ENCODE results near the gene EIF3B. TPM values are rescaled to one million over a fixed set of nuclear protein-coding genes. Genes with fewer than 3 reads are reported as not detected.
"Not testable (repeated sequence)": the region's sequence is repeated elsewhere in the genome, so short reads cannot be mapped to it uniquely, and the experiment has no call there.

The EIF3B gene
- 100 to 1,000 TPM; 315 to 319 TPM for total RNA-seq

- Mint-ChIP-seq H3K9me3 (no peaks in the 10 kb centered on the region), H3K4me3 (peak within 1 kb of the TSS; percentile 91), H3K27me3 (no peaks in the 10 kb centered on the region), H3K4me1 (peaks cover 34% of the 10 kb centered on the region), H3K27ac (peak within 1 kb of the TSS; percentile 100), H3K36me3 (peaks cover 40% of the 10 kb centered on the region)
- DNase-seq, result peak; percentile 91
Measured at GRCh38 chr7:2354186-2354938, at the start of gene EIF3B. Gene EIF3B, plus strand, starts transcription at chr7:2354827. Its CDS starts 95 bp downstream, at chr7:2354922.

GRCh38 chr7:2305258-2305657 lies 49.4 kb upstream of the EIF3B start:
- not testable (repeated sequence) for DNase-seq, H3K9me3 Mint-ChIP-seq, H3K27ac Mint-ChIP-seq, H3K27me3 Mint-ChIP-seq, H3K4me3 Mint-ChIP-seq
- Mint-ChIP-seq H3K4me1 (peaks cover 19% of the 10 kb centered on the region), H3K36me3 (peaks cover 11% of the 10 kb centered on the region)

DNA sequence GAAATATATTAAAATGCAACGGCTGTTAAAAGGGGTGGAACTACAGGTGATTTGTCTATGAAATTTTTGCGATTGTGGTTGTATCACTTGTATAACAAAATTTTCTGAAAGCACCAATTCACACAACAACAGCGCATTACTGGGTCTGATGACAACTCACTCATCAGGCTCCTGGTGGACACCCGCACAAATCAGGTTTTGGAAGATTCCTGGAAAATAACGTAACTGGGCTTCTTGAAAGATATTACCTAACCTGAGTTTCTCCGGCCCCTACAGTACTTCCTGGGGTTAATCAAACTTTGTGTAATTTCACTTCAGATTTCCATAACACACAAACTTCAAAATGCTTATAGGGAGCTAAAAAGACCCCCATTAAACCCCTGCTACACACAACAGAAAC lies 47.9 kb upstream of the EIF3B start:
- no peak overlapping the region for H3K4me3 Mint-ChIP-seq
- peaks cover 11% of the 10 kb centered on the region for H3K36me3 Mint-ChIP-seq
- no peak for DNase-seq
- peaks cover 7% of the 10 kb centered on the region for H3K4me1 Mint-ChIP-seq
- no peaks in the 10 kb centered on the region for H3K27me3 Mint-ChIP-seq
- no peaks in the 10 kb centered on the region for H3K9me3 Mint-ChIP-seq
- no peak overlapping the region for H3K27ac Mint-ChIP-seq

DNA sequence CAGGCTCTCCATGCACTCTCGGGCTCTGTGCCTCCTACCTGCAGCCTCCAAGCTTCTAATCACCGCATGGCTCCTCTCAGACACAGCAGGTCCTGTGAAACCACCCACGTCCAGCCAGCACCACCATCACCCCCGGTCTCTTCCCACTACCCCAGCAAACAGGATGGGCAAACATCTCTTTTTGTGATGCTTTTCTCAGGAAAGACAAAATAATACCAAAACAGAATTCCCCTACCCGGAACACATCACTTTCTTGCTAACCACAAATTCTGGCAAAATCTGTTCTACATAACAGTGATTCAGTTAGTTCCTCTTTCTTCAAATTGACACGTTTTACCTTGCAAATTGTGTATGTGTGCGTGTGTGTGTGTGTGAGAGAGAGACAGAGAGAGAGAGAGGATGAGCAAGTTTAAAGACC lies 46.9 kb upstream of the EIF3B start:
- no peak overlapping the region for H3K27ac Mint-ChIP-seq
- H3K4me1 Mint-ChIP-seq, result peaks cover 14% of the 10 kb centered on the region
- H3K9me3 Mint-ChIP-seq, result no peaks in the 10 kb centered on the region
- DNase-seq, result no peak
- H3K27me3 Mint-ChIP-seq, result no peaks in the 10 kb centered on the region
- H3K36me3 Mint-ChIP-seq, result peaks cover 11% of the 10 kb centered on the region
- no peak overlapping the region for H3K4me3 Mint-ChIP-seq

- no peak for DNase-seq
- Mint-ChIP-seq H3K27me3 (no peaks in the 10 kb centered on the region), H3K4me3 (no peak overlapping the region), H3K27ac (no peak overlapping the region), H3K4me1 (peaks cover 17% of the 10 kb centered on the region), H3K9me3 (no peaks in the 10 kb centered on the region), H3K36me3 (peaks cover 11% of the 10 kb centered on the region)
Measured at GRCh38 chr7:2309889-2310331, 44.7 kb upstream of the EIF3B start.

DNA sequence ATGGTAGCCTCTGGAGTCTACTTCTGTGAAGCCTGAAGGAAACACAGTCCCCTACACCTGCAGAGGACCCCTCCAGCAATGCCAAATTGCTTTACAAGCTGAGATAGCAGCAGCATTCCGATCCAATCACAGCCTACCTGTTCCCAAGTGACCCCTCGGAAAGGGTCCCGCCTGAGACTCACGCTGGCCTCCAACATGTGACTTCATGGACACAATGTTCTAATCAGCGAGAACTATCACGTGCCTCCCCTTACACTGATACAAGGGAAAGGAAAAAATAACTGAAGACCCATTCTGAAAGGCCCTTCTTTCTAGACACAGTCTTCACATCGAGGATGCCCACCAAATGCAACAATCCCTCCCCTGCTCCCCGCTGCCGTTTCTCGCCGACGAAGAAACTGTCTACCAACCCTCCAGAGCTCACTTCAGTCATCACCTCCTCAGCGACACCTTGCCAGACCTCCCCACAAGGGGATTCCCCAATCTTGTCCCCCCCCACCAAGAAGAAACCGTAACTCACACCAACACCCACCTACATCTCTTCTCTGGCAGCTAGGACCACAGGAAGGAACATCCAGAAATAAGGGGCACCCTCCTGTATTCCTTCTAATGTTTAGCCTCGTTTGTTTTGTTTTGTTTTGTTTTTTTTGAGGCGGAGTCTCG lies 42.2 kb upstream of the EIF3B start:
- no peaks in the 10 kb centered on the region for H3K27me3 Mint-ChIP-seq
- peak overlapping the region; percentile 53 for H3K4me3 Mint-ChIP-seq
- H3K9me3 Mint-ChIP-seq, result no peaks in the 10 kb centered on the region
- DNase-seq, result no peak
- peaks cover 11% of the 10 kb centered on the region for H3K36me3 Mint-ChIP-seq
- no peak overlapping the region for H3K27ac Mint-ChIP-seq
- H3K4me1 Mint-ChIP-seq, result peaks cover 15% of the 10 kb centered on the region

- Mint-ChIP-seq H3K27ac (peak overlapping the region; percentile 78), H3K27me3 (no peaks in the 10 kb centered on the region), H3K4me1 (peaks cover 11% of the 10 kb centered on the region), H3K36me3 (peaks cover 11% of the 10 kb centered on the region), H3K9me3 (no peaks in the 10 kb centered on the region), H3K4me3 (peak overlapping the region; percentile 91)
- DNase-seq, result no peak
Measured at GRCh38 chr7:2313450-2314208, 41.0 kb upstream of the EIF3B start.

- H3K27me3 Mint-ChIP-seq, result no peaks in the 10 kb centered on the region
- H3K4me1 Mint-ChIP-seq, result peaks cover 11% of the 10 kb centered on the region
- H3K36me3 Mint-ChIP-seq, result peaks cover 9% of the 10 kb centered on the region
- peak within 1 kb of the TSS; percentile 78 for H3K27ac Mint-ChIP-seq
- H3K9me3 Mint-ChIP-seq, result no peaks in the 10 kb centered on the region
- peak; percentile 95 for DNase-seq
- peak within 1 kb of the TSS; percentile 91 for H3K4me3 Mint-ChIP-seq
Measured at GRCh38 chr7:2314209-2314955, 40.2 kb upstream of the EIF3B start, which contains the start of gene SNX8. Gene SNX8, minus strand, starts transcription at chr7:2314441. Its CDS starts 20 bp downstream, at chr7:2314421.

DNA sequence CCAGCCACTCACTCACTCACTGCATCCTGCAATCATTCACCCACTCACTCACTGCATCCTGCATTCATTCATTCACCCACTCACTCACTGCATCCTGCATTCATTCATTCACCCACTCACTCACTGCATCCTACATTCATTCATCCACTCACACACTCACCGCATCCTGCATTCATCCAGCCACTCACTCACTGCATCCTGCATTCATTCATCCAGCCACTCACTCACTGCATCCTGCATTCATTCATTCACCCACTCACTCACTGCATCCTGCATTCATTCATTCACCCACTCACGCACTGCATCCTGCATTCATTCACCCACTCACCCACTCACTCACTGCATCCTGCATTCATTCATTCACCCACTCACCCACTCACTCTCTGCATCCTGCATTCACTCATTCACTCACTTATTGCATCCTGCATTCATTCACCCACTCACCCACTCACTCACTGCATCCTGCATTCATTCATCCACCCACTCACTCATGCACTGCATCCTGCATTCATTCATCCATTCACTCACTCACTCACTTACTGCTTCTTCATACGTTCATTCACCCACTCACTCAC lies 39.6 kb upstream of the EIF3B start:
- H3K27me3 Mint-ChIP-seq, H3K36me3 Mint-ChIP-seq, H3K27ac Mint-ChIP-seq, H3K4me3 Mint-ChIP-seq, H3K9me3 Mint-ChIP-seq, DNase-seq: not testable (repeated sequence)
- peaks cover 11% of the 10 kb centered on the region for H3K4me1 Mint-ChIP-seq

DNA sequence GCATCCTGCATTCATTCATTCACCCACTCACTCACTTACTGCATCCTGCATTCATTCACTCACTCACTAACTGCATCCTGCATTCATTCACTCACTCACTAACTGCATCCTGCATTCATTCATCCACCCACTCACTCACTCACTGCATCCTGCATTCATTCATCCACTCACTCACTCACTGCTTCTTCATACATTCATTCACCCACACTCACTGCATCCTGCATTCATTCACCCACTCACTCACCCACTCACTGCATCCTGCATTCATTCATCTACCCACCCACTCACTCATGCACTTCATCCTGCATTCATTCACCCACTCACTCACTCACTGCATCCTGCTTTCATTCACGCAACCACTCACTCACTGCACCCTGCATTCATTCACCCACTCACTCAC lies 38.8 kb upstream of the EIF3B start:
- Mint-ChIP-seq H3K36me3 (peaks cover 4% of the 10 kb centered on the region), H3K27ac (no peak overlapping the region), H3K27me3 (no peaks in the 10 kb centered on the region), H3K9me3 (no peaks in the 10 kb centered on the region), H3K4me3 (no peak overlapping the region), H3K4me1 (peaks cover 11% of the 10 kb centered on the region)
- no peak for DNase-seq

DNA sequence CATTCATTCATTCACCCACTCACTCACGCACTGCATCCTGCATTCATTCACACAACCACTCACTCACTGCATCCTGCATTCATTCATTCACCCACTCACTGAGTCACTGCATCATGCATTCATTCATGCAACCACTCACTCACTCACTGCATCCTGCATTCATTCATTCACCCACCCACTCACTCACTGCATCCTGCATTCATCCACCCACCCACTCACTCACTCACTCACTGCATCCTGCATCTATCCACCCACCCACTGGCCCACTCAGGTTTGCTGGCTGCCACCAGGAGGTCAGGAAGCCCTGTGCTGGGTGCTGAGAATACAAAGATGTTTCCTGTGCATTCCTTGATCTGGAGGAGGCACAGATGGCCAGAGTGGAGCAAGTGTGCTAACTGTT lies 38.0 kb upstream of the EIF3B start:
- DNase-seq, result no peak
- Mint-ChIP-seq H3K4me3 (no peak overlapping the region), H3K27me3 (no peaks in the 10 kb centered on the region), H3K4me1 (peaks cover 11% of the 10 kb centered on the region), H3K27ac (no peak overlapping the region), H3K36me3 (peaks cover 4% of the 10 kb centered on the region), H3K9me3 (no peaks in the 10 kb centered on the region)

DNA sequence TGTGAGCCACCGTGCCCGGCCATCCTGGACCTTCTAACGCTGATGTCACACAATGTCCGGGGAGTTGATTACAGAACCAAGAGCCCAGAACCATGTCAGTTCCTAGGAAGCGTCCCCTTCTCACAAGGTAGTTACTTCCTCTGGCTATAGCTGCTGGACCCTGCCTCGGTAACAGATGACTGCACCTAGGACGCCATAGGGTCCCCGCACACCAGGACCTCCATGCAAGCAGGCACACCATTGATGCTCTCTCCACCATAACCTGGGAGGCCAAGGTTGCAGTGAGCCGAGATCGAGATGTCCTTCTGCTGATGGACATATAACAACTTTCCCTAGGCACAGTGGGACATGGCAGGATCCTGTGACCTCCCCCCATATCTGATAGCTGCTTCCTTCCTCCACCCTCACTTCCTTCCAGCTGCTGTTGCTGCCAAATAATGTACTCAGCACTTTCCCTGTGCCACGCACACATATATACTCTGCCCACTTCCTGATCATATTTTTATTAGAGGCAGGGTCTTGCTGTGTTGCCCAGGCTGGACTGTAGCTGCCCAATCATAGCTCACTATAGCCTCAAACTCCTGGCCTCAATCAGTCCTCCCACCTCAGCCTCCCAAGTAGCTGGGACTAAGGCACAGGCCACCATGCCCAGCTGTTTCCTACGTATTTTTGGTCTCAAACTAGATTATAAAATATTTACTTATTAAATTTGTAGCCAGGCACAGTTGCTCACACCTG lies 36.9 kb upstream of the EIF3B start:
- no peak for DNase-seq
- no peak overlapping the region for H3K27ac Mint-ChIP-seq
- no peaks in the 10 kb centered on the region for H3K9me3 Mint-ChIP-seq
- peaks cover under 1% of the 10 kb centered on the region for H3K36me3 Mint-ChIP-seq
- peaks cover 3% of the 10 kb centered on the region for H3K4me1 Mint-ChIP-seq
- H3K4me3 Mint-ChIP-seq, result no peak overlapping the region
- no peaks in the 10 kb centered on the region for H3K27me3 Mint-ChIP-seq

DNA sequence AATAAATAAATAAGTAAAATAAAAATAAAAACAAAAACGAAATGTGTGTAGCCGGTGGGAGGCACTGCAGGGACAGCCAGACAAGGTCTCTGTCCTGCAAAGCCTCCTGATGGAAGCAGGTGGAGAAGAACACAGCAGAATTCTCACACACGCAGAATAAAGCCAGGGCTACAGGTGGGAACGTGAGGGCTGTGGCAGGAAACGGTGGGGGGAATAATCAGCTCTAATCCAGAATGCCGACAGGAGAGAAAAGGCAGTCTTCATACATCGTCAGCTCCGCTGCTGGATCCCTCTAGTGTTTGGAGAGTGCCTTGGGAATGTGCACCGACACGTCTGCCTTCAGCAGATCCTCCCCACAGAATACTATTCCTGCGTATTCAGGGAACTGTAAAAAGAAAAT lies 33.6 kb upstream of the EIF3B start:
- Mint-ChIP-seq H3K36me3 (no peaks in the 10 kb centered on the region), H3K27me3 (no peaks in the 10 kb centered on the region), H3K4me3 (no peak overlapping the region), H3K4me1 (no peaks in the 10 kb centered on the region), H3K9me3 (no peaks in the 10 kb centered on the region), H3K27ac (no peak overlapping the region)
- DNase-seq, result no peak

DNA sequence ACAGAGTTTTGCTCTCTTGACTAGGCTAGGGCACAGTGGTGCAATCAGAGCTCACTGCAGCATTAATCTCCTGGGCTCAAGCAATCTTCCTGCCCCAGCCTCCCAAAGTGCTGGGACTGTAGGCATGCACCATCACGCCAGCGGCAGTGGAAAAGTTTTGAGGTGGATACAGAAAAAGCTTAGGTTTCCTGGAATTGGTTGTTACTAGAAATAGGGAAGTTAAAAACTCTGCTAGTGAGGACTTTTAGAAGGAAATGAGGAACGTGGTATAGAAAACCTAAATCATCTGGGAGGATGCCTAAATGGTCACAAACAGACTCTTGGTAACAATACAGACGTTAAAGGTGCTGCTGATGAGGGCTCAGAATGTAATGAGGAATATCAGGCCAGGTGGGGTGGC lies 29.5 kb upstream of the EIF3B start:
- no peaks in the 10 kb centered on the region for H3K36me3 Mint-ChIP-seq
- H3K4me3 Mint-ChIP-seq, result no peak overlapping the region
- no peak for DNase-seq
- H3K9me3 Mint-ChIP-seq, result no peaks in the 10 kb centered on the region
- no peaks in the 10 kb centered on the region for H3K27me3 Mint-ChIP-seq
- no peak overlapping the region for H3K27ac Mint-ChIP-seq
- H3K4me1 Mint-ChIP-seq, result no peaks in the 10 kb centered on the region
